NCI-H1417 treated with DMSO at 0.1 percent for 48 hours (cell line): ENCODE results near the gene LAMA3.

Experiments used
- DNase-seq: peaks from one replicate; lab custom pipeline; 2025; lab: John Stamatoyannopoulos, UW

The LAMA3 gene

GRCh38 chr18:23969664-23970063 is 280.4 kb downstream of the LAMA3 start:
- no peak for DNase-seq

GRCh38 chr18:23970161-23971096 is 281.2 kb downstream of the LAMA3 start:
- DNase-seq, result no peak

- no peak for DNase-seq
These were observed 281.8 kb downstream of the LAMA3 start for GRCh38 chr18:23971097-23971440.

- no peak for DNase-seq
These were observed 282.5 kb downstream of the LAMA3 start for GRCh38 chr18:23971666-23972230.

GRCh38 chr18:23972453-23972852 is 283.2 kb downstream of the LAMA3 start:
- DNase-seq, result no peak

GRCh38 chr18:23977103-23977502 is 287.9 kb downstream of the LAMA3 start:
- DNase-seq, result no peak

- no peak for DNase-seq
These were observed 288.6 kb downstream of the LAMA3 start for GRCh38 chr18:23977719-23978483.

GRCh38 chr18:23981369-23981980 is 292.2 kb downstream of the LAMA3 start:
- no peak for DNase-seq

GRCh38 chr18:23982155-23983079 is 293.2 kb downstream of the LAMA3 start:
- no peak for DNase-seq

GRCh38 chr18:23983112-23983511 is 293.9 kb downstream of the LAMA3 start:
- DNase-seq, result no peak

- DNase-seq, result no peak
These were observed 297.5 kb downstream of the LAMA3 start for GRCh38 chr18:23986600-23987359.

- DNase-seq, result no peak
These were observed 301.5 kb downstream of the LAMA3 start for GRCh38 chr18:23990474-23991410.

GRCh38 chr18:23992089-23992940 is 303.1 kb downstream of the LAMA3 start:
- no peak for DNase-seq

GRCh38 chr18:23992941-23993280 is 303.7 kb downstream of the LAMA3 start:
- DNase-seq, result no peak

GRCh38 chr18:23994361-23994902 is 305.2 kb downstream of the LAMA3 start:
- DNase-seq, result peak; percentile 90

- no peak for DNase-seq
These were observed 305.9 kb downstream of the LAMA3 start for GRCh38 chr18:23995180-23995579.

- DNase-seq, result no peak
These were observed 308.8 kb downstream of the LAMA3 start for GRCh38 chr18:23998018-23998417.

- peak; percentile 99 for DNase-seq
These were observed 309.6 kb downstream of the LAMA3 start for GRCh38 chr18:23998820-23999219.
